ENCODE results near the gene PLXNA1. TPM values are rescaled to one million over a fixed set of nuclear protein-coding genes. Genes with fewer than 3 reads are reported as not detected.

Gene PLXNA1
- total and polyA plus RNA-seq, 2 experiments from 2014 or later, result 11.0 to 73.5 TPM

GRCh38 chr3:126945891-126946290, 37.0 kb upstream of the PLXNA1 start:
- ATAC-seq (no peak), DNase-seq (ENCODE audit: low spot score) (no peak)
- H3K27ac ChIP-seq (ENCODE audit: low read depth), result no peak overlapping the region
- H3K79me2 ChIP-seq (replicated peaks; ENCODE audit: insufficient read depth), result no peaks in the 10 kb centered on the region
- H3K36me3 ChIP-seq (ENCODE audit: insufficient read depth), result no peaks in the 10 kb centered on the region
- no peaks in the 10 kb centered on the region for H3K4me1 ChIP-seq (ENCODE audit: insufficient read depth)
- H3F3A ChIP-seq (replicated peaks; ENCODE audit: low read depth), result no peaks in the 10 kb centered on the region
- H3K4me1 Mint-ChIP-seq, result peaks cover 8% of the 10 kb centered on the region; the same call in 2 of the 3 replicates
- no peak overlapping the region for H2AFZ ChIP-seq
- peaks cover 5% of the 10 kb centered on the region for H3K27me3 Mint-ChIP-seq (ENCODE audit: insufficient read depth, low read depth, poor library complexity)
- no peak overlapping the region for H3K4me3 Mint-ChIP-seq
- H3K27me3 ChIP-seq (ENCODE audit: insufficient read depth), result no peaks in the 10 kb centered on the region
- H4K20me1 ChIP-seq (replicated peaks; ENCODE audit: insufficient read depth), result no peaks in the 10 kb centered on the region; the same call in 1 of the 2 replicates
- H3K4me2 ChIP-seq, result no peak overlapping the region
- no peak overlapping the region for H3K4me3 ChIP-seq
- no peaks in the 10 kb centered on the region for H3K36me3 Mint-ChIP-seq (ENCODE audit: low read depth)
- H3K9me2 ChIP-seq (ENCODE audit: insufficient read depth), result no peaks in the 10 kb centered on the region
- TF ChIP-seq REST (IDR thresholded peaks at IDR 0.05; ENCODE audit: unreplicated experiment), result no peak
- TF ChIP-seq ETS1 (IDR thresholded peaks at IDR 0.05), result no peak
- TF ChIP-seq EZH2 (IDR thresholded peaks at IDR 0.05; ENCODE audit: low read depth, unreplicated experiment), result no peak
- TF ChIP-seq POLR2AphosphoS5 (IDR thresholded peaks at IDR 0.05; ENCODE audit: low read depth), result no peak
- TF ChIP-seq ZNF462 (CRISPR knock-in tag; IDR thresholded peaks at IDR 0.05), result no peak
- TF ChIP-seq EZH2phosphoT487 (IDR thresholded peaks at IDR 0.05; ENCODE audit: unreplicated experiment), result no peak
- TF ChIP-seq CREB1 (CRISPR knock-in tag; IDR thresholded peaks at IDR 0.05; ENCODE audit: low read depth), result no peak
- no peak for TF ChIP-seq NANOG (IDR thresholded peaks at IDR 0.05; ENCODE audit: borderline replicate concordance)
- no peak for TF ChIP-seq JUNB (IDR thresholded peaks at IDR 0.05; ENCODE audit: unreplicated experiment)
- no peak for TF ChIP-seq ZNF331 (CRISPR knock-in tag; IDR thresholded peaks at IDR 0.05; ENCODE audit: low read depth)
- no peak for TF ChIP-seq ZNF114 (CRISPR knock-in tag; IDR thresholded peaks at IDR 0.05)
- TF ChIP-seq STAT1 (IDR thresholded peaks at IDR 0.05; ENCODE audit: unreplicated experiment), result no peak
- no peak for TF ChIP-seq CTCF (conservative IDR thresholded peaks at IDR 0.05; ENCODE audit: low read depth in 2 of 2)
- no peak overlapping the region for H3K27ac Mint-ChIP-seq
- no peaks in the 10 kb centered on the region for H3K9me3 Mint-ChIP-seq

Data from GM23338 (cell line).